Measurements from ENCODE around the gene UACA.
"Not testable (repeated sequence)": the region's sequence is repeated elsewhere in the genome, so short reads cannot be mapped to it uniquely, and the experiment has no call there.

UACA gene

DNA sequence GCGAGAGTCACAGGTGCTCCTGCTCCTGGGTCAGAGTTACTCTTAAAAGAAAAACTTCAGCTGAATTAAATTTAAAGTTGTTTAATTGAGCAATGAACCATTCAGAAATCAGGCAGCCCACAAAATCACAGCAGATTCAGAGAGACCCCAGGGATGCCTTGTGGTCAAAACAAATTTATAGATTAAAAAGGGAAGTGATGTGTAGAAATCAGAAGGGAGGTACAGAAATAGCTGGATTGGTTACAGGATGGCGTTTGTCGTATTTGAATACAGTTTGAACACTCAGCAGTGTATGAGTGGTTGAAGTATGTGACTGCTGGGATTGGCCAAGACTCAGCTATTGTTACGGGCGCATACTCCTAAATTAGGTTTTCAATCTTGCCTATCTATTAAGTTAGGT is 58.6 kb downstream of the UACA start:
- no peak for DNase-seq (ENCODE audit: low spot score)

DNA sequence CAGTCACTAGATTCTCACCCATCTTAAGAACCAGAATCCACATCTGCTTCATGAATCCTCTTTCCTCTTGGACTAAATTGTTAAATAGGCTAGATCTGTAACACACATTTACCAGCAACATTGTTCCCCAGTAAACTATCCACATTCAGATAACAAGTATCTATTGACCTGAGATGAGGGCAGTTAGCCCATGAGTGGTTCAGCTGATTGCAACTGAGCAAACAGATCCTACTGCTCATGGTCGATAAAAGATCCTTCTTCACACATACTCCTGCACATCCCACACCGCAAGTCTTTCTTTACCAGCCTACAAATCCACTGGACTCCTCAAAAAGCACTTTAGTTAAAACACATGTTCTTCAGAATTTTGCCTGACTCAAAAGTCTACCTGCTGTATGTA is 59.2 kb downstream of the UACA start:
- DNase-seq (ENCODE audit: low spot score) = no peak

DNA sequence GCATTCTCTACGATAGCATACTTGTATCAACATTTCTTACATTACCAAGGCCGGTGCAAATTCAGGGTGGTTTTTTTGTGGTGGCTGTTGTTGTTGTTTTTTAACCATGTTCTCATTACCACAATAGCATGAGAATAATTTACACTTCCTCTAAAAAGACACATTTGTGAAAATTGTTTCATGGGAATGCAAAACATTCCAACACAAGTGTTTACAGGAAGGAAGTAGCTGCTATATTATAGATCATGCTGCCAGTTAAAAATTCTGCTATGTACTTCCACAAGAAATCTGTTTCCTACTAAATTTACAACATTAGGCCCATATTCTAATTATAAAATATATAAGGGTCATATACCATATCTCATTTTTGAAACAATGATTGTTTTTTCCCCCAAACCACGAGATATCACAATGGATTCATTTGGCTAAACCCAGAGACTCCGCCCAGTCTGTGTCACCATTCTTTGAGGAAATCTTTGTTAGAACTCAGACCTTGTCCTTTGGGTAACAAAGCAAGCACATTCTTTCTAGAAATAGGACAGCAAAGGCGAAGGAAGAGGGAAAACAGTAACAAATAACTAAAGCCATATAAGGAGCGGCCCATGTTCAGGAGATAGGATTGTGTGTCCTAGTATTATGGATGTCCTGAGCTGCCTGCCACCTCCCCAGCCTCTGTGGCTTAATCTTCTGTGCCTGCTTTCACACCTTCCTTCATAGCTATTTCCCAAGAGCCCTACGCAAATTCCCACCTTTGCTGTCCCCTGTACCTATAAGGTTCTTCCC is 60.1 kb downstream of the UACA start:
- no peak for DNase-seq (ENCODE audit: low spot score)

DNA sequence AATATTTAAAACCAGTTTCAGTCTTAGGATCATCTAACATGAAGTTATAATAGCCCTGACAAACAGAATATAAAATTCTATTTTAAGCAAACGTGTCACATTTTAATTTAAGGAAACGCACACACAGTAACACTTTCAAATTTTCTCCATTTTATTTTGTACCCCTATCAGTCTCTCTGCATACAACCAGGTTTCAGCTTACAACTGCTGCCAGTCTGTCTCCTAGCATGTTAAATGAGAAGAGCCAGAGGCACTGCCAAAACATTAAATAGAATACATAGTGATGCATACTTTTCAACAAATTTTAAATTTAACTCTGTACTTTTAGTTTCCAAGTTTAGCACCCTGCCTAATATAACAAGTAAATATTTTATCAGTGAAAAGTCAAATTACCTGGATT is 60.8 kb downstream of the UACA start:
- DNase-seq (ENCODE audit: low spot score) = no peak

DNA sequence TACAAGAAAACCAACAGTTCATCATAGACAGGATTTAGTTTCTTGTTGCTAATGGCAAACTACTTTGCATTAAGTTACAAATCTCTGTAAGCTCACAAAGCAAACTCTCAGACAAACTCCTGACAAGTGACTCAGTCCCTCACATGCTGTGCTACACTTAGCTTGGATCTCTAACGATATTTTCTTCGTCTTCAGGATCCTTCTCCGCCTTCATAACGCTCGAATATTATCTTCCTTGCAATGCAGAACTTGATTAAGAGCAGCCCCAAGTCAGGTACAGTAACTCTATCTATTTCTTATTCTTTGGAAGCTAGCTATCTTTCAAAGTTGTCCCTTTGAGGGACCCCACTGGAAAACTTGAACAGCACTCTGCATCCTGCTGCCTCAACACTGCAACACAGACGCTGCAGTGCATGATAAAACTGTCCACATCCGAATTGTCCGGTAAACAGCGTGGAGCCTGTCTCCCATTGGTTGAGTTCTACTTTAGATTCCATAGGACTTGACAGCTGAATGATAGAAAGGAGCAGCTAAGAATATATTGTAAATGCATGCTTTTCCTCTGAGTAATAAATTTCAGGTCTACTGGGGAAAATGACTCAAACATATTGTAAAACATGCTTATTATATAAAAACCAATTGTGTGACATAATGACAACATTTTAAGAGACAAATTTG is 61.3 kb downstream of the UACA start:
- peak; percentile 56 for DNase-seq (ENCODE audit: low spot score)

DNA sequence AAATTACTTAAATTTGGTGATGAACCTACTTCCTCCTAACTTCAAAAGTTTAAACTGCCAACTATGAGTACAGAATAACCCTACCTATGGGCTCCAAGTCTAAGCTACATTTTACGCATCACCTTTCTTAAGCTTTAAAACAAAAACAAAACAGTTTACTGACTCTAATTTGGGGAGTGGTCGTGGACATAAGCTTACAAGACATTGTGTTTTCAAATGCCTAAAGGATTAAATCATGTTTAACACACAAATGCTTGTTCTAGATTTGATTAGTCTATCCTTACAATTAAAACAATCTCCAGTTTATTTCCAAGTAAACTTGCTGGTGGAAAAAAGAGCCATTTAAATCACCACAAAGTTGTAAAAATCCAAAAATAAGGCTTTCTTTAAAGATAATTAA is 62.2 kb downstream of the UACA start:
- no peak for DNase-seq (ENCODE audit: low spot score)

DNA sequence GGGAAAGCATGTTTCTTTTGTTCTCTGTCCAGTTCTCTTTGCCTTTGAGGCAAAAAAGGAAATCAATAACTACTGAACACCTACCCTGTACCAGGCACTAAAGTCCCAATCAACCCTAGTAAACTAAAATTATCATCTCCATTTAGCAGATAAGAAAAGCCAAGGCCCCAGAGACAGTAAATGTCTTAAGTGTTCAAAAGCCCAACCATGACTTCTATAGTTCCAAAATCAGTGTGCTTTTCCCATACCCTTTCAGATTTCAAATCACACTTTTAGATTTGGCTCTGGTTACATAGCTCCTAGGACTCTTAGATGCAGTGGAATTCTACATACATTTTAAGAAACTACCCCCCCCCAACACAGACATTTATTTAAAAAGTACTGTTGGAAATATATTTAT is 63.5 kb downstream of the UACA start:
- no peak for DNase-seq (ENCODE audit: low spot score)

DNA sequence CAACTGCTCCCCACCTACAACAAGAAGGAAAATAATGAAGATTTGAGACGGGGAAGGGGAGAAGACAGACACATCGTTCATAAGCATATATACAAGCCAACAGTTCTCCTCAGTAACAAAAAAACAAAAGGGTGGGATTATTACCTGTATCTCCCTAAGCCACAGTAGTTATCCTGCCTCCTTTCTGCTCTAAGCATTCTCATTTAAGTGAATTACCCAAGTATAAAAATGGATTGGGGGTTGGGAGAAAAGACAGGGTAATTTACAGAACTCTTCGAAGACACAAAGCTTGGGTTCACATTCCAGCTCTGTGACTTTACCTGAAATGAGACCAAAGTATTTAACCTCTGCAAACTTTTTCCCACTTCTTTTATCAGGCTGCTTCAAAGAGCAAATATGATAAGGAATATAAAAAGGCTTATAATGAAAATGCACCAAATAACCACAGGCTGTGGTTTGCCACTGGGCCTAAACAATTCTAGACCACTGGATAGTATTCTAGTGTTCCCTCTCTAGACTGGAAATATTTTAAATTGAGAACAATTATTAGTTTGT is 64.4 kb downstream of the UACA start:
- no peak for DNase-seq (ENCODE audit: low spot score)

DNA sequence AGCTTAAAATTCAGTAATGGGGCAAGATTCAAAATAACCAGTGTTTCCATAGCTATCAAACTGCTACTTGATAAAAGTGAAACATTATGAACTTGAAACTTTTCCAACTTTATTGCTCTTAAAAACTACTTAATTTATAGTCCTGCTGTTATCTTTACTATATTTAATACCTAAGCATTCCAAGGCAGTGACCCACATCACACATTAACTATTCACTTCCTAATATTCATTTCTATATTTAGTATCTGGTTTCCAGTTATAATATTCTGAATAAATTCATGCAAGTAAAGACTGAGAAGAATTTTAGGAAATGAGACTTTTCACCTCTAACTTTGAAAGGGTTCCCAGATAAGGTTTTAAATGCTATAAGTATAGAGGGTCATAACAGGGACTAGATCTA is 64.9 kb downstream of the UACA start:
- no peak for DNase-seq (ENCODE audit: low spot score)

DNA sequence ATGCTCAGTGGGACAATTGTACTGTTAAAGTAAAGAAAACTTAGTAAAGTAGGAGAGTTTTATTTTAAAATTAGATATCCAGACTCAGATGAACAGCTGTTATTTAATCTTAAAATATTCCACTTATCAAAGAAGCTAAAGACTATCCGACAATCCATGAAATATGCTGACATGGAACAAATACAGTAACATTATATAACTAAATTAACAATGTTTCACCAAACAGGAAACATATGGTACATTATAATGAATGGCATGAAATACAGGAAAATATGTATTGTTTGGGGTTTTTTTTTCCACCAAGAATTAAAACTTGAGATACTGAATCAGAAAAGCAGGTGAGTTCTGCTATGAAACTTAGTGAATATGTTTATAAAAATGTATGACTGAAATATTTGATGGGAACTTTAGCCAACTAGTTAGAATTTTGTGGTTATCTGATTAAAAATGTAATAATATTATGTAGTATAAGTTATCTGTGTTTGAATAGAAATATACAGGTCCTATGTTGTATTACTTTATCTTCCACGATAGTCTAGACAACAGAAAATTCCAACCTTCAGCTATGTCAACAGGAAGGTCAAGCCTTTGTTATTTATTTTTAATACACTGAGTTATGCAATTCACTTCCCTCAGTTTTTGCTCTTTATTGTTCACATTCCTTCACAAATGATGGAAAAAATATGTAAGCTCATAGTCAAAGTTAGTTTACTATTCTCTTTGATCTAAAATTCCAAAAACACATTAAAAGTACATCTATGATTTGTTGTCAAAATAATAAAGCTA is 72.7 kb downstream of the UACA start:
- no peak for DNase-seq (ENCODE audit: low spot score)

DNA sequence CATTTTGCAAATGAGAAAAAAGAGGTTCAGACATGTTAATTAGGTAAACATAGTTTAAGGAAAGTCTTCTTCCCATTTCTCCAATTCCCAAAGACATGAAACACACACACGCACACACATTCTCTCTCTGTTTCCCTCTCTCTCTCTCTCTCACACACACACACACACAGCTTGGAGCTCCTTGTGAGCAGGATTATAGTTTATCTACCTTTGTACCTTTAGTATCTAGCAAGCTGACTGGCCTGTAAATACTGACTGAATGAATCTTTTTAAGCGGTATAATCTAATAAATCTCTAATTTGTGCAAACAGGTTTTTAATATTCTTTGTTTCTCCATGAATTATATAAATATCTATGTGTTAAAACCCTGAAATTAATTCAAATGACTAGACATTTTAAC is 73.3 kb downstream of the UACA start:
- no peak for DNase-seq (ENCODE audit: low spot score)

DNA sequence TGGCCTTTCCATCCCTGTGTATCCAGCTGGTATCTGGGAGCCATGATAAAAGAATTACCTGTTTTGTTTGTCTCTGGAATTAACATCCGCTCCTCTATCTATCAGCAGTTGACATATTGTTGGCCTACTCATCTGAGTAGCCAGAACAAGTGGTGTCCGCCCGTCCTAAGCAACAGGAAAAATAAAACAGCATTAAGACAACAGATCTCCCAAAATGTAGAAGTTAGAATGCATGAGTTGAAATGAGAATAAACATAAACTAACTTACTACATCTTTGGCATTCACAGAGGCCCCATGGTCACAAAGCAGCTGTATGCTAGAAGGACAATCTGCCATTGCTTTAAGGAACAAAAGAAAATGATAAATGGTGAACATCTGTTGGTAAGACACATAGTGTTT is 75.9 kb downstream of the UACA start:
- no peak for DNase-seq (ENCODE audit: low spot score)

DNA sequence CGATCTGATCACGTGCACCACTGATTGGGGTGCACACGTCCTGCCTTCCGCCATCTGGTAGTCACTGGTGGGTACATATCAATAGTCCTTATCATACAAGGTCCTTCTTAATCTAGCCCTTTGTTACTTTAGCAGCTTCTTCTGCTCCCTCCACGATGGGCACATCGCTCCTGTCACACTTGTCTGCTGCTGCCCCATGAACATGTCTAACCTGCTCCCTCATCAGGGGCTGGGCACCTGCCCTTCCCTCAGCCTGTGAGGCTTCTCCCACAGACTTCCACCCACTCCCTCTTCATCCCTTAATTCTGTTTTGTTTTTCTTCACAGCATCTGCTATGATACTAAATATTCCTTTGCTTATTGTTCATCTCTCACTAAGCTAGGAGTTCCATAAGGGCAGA is 82.5 kb downstream of the UACA start:
- DNase-seq (ENCODE audit: low spot score) = no peak

DNA sequence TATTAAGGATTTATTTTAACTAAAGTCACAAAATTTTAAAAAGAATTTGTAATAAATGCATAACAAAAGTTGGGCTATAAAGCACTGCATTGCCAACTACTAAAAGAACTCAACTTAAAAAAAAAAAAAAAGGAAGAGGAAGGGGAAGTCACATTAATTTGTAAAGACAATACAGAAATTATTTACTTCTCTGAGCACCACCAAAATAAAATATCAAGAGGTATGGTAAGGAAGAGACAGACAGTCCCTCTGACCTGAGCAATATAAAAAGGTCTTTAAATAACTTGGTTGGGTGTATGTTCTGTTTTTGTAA is 83.5 kb downstream of the UACA start:
- no peak for DNase-seq (ENCODE audit: low spot score)

DNA sequence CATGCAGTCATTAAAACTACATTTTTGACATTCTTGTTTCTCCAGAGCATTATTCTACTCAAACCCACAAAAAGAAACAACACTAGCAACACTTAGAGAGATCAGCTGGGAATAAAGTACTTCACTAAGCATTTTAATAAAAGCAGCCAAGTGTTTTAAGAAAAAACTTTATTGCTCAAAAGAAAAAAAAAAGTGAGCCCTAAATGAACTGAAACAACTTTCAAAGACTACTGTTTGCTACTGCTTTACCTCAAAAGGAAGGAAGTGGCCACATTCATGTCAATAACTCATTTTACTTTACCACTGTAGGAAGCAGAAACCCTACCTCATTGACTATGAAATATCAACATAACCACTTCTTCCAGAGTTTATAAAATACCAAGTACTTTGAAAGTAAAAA is 91.3 kb downstream of the UACA start:
- DNase-seq (ENCODE audit: low spot score) = no peak

DNA sequence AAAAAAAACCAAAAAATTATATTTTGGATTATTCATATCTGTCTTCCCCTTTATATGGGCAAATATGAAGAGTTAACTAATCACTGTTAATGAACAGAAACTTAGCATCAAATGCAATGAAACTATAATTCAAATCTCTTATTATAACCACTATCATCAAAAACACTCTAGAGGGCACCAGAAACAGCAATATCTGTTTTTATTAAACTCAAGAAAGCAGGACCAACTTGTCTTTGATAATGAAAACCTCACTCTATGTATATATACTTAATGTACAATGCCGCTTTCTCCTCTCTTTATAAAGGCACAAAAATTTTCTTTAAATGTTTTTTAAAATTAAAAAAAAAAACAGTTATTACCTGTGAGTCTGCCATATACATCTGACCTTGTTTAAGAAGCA is 92.7 kb downstream of the UACA start:
- DNase-seq (ENCODE audit: low spot score) = no peak

DNA sequence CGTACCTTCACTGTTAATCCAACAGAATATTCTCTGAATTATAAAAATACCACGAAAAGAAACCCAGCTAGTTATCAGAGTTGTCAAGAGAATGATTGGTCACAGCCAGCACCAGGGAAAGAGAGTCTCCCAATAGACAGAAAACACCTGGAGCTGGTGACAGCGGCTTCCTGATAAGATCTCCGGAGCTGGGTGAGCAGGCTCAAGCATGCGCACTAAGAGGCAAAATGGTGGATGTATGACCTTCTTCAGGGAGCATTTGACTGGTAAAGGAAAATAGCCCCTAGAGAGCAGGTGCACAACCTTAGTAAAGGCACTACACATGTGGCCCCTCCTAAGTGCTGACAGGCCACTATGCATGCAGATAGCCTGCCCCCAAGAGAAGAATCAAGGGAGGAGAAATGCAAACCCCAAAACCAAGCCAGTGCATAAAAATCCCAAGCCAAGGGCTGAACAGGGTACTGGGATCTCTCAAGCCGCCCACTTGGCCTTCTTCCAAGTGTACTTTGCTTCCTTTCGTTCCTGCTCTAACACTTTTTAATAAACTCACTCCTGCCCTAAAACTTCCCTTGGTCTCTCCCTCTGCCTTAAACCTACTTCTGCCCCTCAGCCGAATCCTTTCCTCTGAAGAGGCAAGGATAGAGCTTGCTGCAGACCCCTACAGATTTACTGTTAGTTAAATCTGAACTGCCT is 93.2 kb downstream of the UACA start:
- no peak for DNase-seq (ENCODE audit: low spot score)

DNA sequence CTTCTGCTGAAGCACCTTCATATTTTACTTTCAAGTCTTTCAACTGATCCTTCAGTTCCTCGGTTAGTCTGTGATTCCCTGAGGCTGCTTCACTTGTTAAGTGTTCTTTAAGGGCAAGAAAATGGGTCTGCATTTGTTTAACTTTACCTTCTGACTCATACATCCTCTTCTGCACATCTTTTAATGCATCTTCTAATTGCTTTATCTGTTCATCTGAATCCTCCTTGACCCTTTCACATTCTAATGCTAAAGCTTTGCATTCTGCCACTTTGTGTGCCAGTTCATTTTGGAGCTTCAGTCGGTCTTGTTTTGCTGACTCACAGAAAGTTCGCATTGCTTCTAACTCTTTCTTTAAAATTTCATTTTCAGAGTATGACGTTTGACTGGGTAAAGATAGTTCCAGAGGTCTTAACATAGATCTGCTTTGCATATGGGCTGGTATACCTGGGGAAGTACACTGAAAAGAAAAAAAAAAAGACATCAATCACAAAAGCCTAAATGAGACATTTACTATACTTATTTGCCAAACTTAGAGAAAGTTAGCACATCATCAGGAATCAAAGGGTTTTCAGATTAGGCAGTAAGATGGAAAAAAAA is 94.3 kb downstream of the UACA start:
- no peak for DNase-seq (ENCODE audit: low spot score)

DNA sequence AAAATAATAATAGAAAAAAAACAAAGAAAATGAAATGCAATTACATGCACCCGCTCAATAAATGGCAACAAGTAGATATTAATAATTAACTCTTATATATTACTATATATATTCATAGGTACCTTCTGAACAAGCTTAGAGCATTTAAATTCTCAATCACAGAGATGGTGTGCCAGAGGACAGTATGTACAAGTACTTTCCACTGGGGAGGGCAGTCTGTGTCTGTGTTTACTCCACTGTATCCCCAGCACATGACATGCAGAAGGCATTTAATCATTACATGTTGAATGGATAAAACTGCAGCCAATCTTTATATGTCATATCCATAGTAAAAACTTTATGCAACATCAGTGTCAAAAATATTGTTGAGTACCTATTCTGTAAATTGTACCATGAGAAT is 97.8 kb downstream of the UACA start:
- no peak for DNase-seq (ENCODE audit: low spot score)

DNA sequence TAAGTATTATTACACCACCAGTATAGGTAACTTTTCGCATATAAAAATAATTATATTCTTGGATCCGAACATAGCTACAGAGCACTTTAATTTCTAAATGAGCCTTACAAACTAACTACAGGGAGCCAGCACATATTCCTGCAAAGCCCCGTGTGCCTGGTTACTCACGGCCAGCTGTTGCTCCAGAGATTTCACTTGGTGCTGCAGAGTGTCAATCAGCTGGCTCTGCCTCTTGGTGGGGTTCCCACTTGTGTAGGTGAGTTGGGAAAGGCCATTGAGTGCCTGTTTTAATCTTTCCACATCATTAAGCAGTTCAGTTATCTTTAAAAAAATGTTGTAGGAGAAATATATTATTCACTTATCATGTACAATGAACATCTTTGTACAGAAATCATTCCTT is 98.9 kb downstream of the UACA start:
- no peak for DNase-seq (ENCODE audit: low spot score)

DNA sequence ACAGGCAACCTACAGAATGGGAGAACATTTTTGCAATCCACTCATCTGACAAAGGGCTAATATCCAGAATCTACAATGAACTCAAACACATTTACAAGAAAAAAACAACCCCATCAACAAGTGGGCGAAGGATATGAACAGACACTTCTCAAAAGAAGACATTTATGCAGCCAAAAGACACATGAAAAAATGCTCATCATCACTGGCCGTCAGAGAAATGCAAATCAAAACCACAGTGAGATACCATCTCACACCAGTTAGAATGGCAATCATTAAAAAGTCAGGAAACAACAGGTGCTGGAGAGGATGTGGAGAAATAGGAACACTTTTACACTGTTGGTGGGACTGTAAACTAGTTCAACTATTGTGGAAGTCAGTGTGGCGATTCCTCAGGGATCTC is 100.3 kb downstream of the UACA start:
- not testable (repeated sequence) for DNase-seq (ENCODE audit: low spot score)

DNA sequence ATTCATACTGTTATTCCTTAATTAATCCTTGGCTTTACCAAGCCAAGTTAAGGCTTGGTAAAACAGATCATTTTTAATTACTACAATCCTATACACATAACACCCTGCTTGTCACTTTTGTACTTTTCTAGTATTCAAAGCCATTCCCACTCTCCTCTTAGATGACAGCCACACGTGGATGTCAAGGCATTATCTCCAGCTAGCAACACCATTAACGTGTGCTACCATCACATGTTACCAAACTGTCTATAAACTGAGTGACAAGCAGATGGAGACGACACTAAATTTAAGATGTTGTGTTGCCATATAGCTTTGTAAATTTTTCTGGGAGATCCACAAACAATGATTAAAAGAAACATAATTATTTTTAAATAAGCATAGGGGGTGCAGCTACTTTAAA is 103.7 kb downstream of the UACA start:
- DNase-seq (ENCODE audit: low spot score) = no peak

All from COLO829 (cell line).